HS-27A (cell line): ENCODE measurements around the gene YAE1.
"Not testable (repeated sequence)": the region's sequence is repeated elsewhere in the genome, so short reads cannot be mapped to it uniquely, and the experiment has no call there.

Experiments used
- DNase-seq: peaks from one replicate; pipeline ENCODE4 v3.0.0-alpha.2; 2012; ENCODE audit warnings: low read depth, missing footprints

Gene YAE1

DNA sequence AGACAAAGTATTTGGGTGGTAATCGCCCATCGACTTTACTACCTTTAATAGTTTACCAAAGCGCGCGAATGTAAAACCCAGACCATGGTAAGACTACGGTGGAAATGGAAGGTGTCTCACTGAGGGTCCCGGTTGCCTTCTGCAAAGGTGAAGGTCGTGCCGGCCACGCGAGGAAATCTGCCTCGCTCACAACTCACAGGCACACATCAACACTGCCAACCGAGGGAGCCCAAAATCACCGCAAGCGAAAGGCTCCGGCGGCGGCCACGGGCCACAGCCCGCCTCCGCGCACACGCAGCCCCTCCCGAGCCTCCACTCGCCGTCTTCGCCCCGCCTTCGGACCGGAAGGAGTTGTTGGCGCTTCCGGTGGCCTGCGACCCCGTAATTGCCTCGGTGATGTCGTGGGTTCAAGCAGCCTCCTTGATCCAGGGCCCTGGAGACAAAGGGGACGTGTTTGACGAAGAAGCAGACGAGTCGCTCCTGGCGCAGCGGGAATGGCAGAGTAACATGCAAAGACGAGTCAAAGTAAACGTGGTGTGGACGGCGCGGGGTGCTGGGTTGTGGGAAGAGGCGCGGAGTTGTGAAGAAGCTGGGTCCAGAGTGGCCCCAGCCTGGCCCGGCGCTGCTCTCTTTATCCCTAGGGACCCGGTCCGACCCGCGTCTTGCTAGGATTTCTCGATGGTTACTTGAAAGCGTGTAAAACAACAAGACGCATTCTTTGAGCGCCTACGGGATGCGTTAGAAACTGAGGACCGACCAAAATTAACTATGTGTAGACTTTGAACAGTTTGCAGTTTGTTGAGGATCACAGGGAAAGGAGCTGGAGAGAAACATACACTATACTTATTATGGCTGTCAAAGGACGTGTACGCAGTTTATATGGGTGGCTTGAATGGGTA, at the start of gene YAE1:
YAE1 (plus strand) TSS at position 382 of the 899 bp plus-strand sequence; CDS start at position 397, 15 bp downstream.
- peak; percentile 51 for DNase-seq

GRCh38 chr7:39516498-39516897, 49.7 kb upstream of the YAE1 start:
- DNase-seq = no peak

GRCh38 chr7:39517240-39517639, 49.0 kb upstream of the YAE1 start:
- DNase-seq = no peak

GRCh38 chr7:39525926-39526325, 40.3 kb upstream of the YAE1 start:
- DNase-seq = no peak

- no peak for DNase-seq
Observed at GRCh38 chr7:39526666-39527065, 39.5 kb upstream of the YAE1 start.

DNA sequence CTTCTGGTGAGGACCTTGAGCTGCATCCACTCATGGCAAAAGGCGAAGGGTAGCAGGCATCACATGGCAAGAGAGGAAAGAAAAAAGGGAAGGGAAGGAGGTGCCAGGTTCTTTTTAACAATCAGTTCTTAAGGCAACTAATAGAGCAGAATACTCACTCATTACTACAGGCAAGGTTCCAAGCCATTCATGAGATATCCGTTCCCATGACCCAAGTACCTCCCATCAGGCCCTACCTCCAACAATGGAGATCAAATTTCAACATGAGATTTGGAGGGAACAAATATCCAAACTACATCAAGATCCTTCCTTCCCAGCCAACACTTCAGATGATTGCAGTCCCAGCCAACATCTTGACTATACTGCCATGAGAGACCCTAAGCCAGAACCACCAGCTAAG, 38.9 kb upstream of the YAE1 start:
- DNase-seq = no peak

GRCh38 chr7:39527951-39528350, 38.3 kb upstream of the YAE1 start:
- DNase-seq = no peak

- no peak for DNase-seq
Observed at GRCh38 chr7:39528849-39529248, 37.4 kb upstream of the YAE1 start.

- DNase-seq = no peak
Observed at GRCh38 chr7:39529582-39529981, 36.6 kb upstream of the YAE1 start.

- no peak for DNase-seq
Observed at GRCh38 chr7:39530971-39531370, 35.2 kb upstream of the YAE1 start.

GRCh38 chr7:39531818-39532217, 34.4 kb upstream of the YAE1 start:
- DNase-seq = no peak

DNA sequence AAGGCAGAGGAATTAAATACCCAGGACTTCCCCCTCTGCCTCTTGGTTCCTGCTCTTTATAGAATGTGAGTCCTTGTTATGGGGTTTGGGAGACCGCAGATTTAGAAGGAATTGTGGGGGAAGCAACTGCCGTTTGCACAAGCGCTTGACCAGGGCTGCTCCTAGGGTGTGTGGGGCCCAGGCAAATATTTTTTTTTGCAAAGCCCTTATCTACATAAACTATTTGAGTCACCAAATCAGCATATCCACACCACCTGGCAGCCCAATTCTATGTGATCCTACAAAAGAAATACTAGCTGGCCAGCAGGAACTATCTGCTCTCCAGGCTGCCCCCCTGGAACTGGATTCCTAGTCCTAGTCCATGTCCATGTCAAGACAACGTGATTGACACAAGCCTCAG, 33.4 kb upstream of the YAE1 start:
- no peak for DNase-seq

- DNase-seq = no peak
Observed at GRCh38 chr7:39534599-39534998, 31.6 kb upstream of the YAE1 start.

DNA sequence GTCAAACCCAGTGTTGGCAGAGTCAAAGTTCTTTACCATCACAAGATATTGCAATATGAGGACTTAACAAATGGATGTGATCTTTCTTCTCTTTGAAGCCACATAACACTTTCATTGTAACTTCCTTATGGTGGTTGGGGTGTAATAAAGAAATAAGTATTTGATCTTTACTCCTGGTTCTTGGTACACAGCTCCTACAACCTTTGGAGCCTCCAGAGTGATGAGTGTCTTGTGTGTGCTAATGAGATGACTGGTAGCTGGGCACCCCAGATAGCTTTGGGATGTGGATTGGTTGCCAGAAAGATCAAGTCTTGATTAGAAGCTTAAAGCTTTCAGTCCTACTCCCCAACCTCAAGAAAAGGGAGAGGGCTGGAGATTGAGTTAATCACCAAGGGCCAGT, 31.1 kb upstream of the YAE1 start:
- no peak for DNase-seq

- no peak for DNase-seq
Observed at GRCh38 chr7:39535720-39536119, 30.5 kb upstream of the YAE1 start.

DNA sequence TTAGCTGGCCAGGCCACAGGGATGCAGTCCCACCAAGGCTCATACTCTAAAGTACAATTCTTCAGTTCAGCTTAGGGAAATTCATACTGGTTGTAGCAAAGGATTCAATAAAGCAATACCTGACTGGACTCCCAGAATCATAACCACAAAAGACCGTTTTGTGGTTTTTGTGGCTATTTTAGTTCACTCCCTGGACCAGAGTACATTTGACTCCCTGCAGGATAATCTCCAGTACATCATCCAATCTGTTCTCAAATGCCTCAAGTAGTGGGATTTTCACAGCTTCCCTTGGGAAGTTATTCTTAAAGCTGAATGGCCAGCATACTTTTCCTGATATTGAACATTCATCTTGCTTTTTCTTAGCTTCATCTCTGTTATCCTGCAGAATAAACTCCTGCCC, 29.3 kb upstream of the YAE1 start:
- DNase-seq = no peak

DNA sequence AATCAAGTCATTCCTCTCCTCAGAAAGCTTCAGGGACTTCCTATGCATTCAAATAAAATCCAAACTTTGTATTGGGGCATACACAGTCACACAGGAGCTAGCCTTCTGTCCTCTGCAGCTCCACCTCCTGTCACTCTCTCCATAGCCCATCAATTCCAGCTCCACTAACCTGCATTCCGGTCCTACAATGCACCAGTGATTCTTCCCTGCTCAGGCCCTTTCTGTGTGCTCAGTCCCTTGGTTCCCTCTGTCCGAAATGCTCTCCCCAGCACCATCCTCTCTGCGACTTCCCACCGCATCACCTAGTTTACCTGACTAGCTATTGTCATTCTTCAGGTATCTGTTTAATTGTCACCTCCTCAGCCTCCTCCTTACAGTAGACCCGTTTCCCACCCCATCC, 26.4 kb upstream of the YAE1 start:
- no peak for DNase-seq

GRCh38 chr7:39540320-39540719, 25.9 kb upstream of the YAE1 start:
- no peak for DNase-seq

GRCh38 chr7:39541511-39541910, 24.7 kb upstream of the YAE1 start:
- no peak for DNase-seq

- DNase-seq = not testable (repeated sequence)
Observed at GRCh38 chr7:39544774-39545173, 21.4 kb upstream of the YAE1 start.

DNA sequence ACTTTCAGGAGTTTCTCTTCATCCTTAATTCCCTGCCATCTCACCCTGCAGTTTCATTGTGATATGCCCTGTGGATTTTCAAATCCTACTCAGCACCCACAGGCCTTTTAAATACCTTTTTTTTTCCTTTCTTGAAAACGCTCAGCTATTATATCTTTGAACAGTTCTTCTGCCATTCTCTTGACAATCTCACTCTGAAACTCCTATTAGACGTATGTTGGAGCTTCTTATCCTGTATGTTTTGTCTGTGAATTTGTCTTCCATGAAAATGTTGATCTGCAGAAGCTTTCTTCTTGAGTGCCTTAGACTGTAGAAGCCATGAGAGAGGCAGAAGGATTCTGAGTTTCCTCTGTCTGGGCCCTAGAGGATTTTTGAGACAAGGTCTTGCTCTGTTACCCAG, 18.9 kb upstream of the YAE1 start:
- DNase-seq = no peak

DNA sequence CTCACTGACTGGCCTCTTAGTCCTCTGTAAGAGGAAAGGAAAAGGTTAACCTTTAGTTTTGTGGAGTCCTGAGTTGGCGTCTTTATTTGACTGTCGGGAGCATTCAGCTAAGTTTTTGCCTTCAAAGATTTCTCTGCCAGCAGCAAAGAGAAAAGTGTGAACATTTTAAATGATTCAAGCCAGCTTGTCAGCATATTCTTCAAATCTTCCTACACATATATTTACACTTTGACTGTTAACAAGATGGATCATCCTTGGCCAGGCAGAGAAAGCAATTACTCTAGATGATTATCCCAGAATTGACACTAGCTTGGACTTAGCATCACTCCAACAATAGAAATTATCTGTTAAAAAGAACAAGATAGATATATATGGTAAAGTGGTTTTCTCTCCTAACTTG, 15.8 kb upstream of the YAE1 start:
- no peak for DNase-seq

DNA sequence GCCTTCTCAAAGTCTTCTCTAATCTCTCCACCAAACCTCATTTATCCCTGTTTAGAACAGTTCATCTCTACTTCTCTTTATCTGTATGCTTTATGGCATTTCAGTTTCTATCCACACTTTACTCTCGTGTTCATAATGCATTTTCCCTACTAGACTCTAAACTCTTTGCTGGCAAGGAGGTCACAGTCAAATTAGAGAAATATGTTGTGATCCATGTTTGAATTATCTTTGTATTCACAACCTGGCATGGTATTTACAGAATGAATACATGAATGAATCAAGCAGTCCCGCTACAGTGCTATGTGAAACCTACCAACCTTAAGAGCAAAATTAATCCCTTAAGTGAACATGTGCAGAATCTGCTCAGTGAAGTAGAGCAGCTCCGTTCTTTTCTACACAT, 12.8 kb upstream of the YAE1 start:
- DNase-seq = no peak

DNA sequence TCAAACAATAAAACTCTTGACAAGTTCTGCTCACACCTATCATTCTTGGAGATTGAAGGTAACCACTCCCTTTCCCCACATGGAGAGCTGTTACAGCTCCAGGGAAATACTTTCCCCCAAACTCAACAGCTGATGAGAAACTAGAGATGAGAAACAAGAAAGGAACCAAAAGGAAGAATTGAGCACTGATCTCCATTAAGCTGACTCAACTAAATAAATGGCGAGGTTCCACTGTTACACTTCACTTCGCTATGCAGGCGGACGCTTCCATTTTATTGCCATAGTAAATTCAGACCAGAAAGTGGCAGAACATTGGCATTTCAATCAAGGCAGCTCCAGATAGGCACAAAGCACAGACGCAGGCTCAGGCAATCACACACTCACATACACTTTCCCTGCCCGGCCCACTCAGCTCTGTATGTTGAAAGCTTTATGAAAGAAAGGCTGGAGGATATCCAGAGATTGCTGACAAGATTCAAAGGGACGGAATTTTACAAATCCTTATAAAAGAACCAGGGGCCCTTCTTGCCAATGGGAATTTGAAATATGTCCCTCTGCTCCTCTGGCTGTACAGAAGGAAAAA, 11.5 kb upstream of the YAE1 start:
- DNase-seq = no peak
